ENCODE results near the gene NBEA.

- TF ChIP-seq, protein P1, sequence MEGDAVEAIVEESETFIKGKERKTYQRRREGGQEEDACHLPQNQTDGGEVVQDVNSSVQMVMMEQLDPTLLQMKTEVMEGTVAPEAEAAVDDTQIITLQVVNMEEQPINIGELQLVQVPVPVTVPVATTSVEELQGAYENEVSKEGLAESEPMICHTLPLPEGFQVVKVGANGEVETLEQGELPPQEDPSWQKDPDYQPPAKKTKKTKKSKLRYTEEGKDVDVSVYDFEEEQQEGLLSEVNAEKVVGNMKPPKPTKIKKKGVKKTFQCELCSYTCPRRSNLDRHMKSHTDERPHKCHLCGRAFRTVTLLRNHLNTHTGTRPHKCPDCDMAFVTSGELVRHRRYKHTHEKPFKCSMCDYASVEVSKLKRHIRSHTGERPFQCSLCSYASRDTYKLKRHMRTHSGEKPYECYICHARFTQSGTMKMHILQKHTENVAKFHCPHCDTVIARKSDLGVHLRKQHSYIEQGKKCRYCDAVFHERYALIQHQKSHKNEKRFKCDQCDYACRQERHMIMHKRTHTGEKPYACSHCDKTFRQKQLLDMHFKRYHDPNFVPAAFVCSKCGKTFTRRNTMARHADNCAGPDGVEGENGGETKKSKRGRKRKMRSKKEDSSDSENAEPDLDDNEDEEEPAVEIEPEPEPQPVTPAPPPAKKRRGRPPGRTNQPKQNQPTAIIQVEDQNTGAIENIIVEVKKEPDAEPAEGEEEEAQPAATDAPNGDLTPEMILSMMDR (tag by site-specific recombination; IDR thresholded peaks at IDR 0.05) = no peak
- TF ChIP-seq ZEB2 (tag by site-specific recombination; IDR thresholded peaks at IDR 0.05) = no peak
Observed at GRCh38 chr13:34941436-34941834, 635 bp upstream of the NBEA start.
